AG04449 (cell line): ENCODE measurements around the gene FLOT1.

Experiments used
- CTCF ChIA-PET: fragments of 350-600 bp; formaldehyde crosslinking; extraction: SDS; loops from one replicate; lab custom pipeline; 2021; ENCODE audit warnings: antibody characterized with exemption; lab: Yijun Ruan, JAX
- POLR2A ChIA-PET: fragments of 400-600, 350-600 bp; formaldehyde crosslinking; extraction: SDS; loops from one replicate; lab custom pipeline; 2020; ENCODE audit warnings: antibody characterized with exemption, inconsistent platforms; lab: Yijun Ruan, JAX
- DNase-seq: peaks from one replicate; pipeline ENCODE4 v3.0.0-alpha.2; 2010; ENCODE audit warnings: low read depth, low spot score
- H3K4me3 ChIP-seq: 2 replicates; pipeline ENCODE4 v1.5.1; 2011; ENCODE audit warnings: low read depth, mild to moderate bottlenecking, control low read depth, low read length
- TF ChIP-seq, protein P1 (sequence below): IDR thresholded peaks from one replicate; pipeline ENCODE4 v1.5.1; 2011; ENCODE audit warnings: mild to moderate bottlenecking, moderate library complexity, low read length, control low read depth, inconsistent platforms; ENCODE audit not compliant: insufficient read depth; ENCODE audit errors: missing control alignments

The FLOT1 gene

GRCh38 chr6:30686908-30687658 lies 55.4 kb downstream of the FLOT1 start:
- ChIA-PET CTCF (interaction anchor here (1.0 to 3.4 kb wide), 8 partner anchors 9 to 35 kb away, joined by 3 to 31 read pairs (median 8); partner anchors contain the start of genes DHX16 and MDC1), POLR2A (interaction anchor here (0.8 to 2.0 kb wide), 8 partner anchors 10 to 74 kb away, joined by 3 to 16 read pairs (median 4); partner anchors contain the start of gene MDC1)
- TF ChIP-seq, protein P1, sequence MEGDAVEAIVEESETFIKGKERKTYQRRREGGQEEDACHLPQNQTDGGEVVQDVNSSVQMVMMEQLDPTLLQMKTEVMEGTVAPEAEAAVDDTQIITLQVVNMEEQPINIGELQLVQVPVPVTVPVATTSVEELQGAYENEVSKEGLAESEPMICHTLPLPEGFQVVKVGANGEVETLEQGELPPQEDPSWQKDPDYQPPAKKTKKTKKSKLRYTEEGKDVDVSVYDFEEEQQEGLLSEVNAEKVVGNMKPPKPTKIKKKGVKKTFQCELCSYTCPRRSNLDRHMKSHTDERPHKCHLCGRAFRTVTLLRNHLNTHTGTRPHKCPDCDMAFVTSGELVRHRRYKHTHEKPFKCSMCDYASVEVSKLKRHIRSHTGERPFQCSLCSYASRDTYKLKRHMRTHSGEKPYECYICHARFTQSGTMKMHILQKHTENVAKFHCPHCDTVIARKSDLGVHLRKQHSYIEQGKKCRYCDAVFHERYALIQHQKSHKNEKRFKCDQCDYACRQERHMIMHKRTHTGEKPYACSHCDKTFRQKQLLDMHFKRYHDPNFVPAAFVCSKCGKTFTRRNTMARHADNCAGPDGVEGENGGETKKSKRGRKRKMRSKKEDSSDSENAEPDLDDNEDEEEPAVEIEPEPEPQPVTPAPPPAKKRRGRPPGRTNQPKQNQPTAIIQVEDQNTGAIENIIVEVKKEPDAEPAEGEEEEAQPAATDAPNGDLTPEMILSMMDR = no peak
- peak overlapping the region; percentile 89 for H3K4me3 ChIP-seq
- peak; percentile 69 for DNase-seq

- POLR2A ChIA-PET = interaction anchor here (2.5 kb wide), 1 partner anchor 36 kb away, joined by 15 read pairs; no protein-coding TSS in a partner anchor
- peak within 1 kb of the TSS; percentile 89 for H3K4me3 ChIP-seq
- CTCF ChIA-PET = interaction anchor here (0.8 to 17.5 kb wide), 4 partner anchors 14 to 196 kb away, joined by 3 to 504 read pairs (median 7); partner anchors contain the start of genes DHX16, MDC1 and TUBB
- TF ChIP-seq, protein P1 = no peak
- no peak for DNase-seq
Measured at GRCh38 chr6:30686009-30686907, 56.2 kb downstream of the FLOT1 start, which contains the start of gene PPP1R18. Gene PPP1R18, minus strand, starts transcription at chr6:30686645. Its CDS starts 627 bp downstream, at chr6:30686018.

GRCh38 chr6:30685157-30686008 lies 57.1 kb downstream of the FLOT1 start:
- CTCF ChIA-PET = interaction anchor here (0.8 to 17.5 kb wide), 8 partner anchors 9 to 401 kb away, joined by 3 to 504 read pairs (median 4); partner anchors contain the start of genes DHX16, MDC1 and TUBB
- POLR2A ChIA-PET = interaction anchor here (1.2 to 2.5 kb wide), 3 partner anchors 12 to 37 kb away, joined by 4 to 15 read pairs (median 5); partner anchors contain the start of genes DHX16 and MDC1
- TF ChIP-seq, protein P1 = peak; percentile 26
- peak overlapping the region; percentile 89 for H3K4me3 ChIP-seq
- DNase-seq = no peak

DNA sequence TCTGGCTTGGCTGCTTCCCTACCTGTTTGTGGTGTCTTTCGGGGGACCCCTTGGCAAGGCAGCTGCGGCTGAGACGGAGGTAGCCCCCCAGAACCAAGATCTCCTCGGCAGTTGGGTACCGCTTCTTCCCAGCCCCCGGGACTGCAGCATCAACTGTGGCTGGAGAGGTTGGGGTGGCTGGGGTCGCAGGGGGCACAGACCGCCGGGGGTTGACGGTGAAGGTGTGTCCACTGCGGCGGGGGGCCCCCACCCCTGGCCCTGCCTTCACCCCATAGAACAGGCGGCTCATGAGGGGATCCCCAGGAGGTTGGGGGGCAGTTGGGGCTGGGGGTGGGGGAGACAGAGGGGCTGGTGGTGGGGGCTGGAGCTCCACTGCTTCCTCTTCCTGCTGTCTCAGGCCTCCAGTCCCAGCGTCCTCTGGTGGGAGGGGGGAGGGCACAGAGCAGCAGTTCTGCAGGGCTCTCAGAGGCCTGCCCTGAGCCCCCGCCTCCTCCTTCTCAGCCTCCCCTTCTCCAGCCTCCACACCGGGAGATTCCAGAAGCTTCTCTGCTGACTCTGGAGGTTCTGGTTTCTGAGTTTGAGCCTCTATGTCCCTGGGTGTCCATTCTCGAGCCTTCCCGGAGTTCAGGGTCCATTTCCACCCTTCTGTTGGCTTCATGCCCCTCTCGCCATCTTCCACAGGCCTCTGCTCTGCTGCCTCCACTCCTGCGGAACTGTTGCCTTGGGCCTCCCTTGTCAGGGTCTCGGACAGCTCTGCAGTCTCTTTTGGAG lies 57.9 kb downstream of the FLOT1 start:
- H3K4me3 ChIP-seq = peak overlapping the region; percentile 89
- TF ChIP-seq, protein P1 = no peak
- ChIA-PET CTCF (interaction anchor here (1.0 to 17.5 kb wide), 7 partner anchors 8 to 401 kb away, joined by 3 to 504 read pairs (median 4); partner anchors contain the start of genes DHX16, MDC1 and TUBB), POLR2A (interaction anchor here (1.0 to 2.5 kb wide), 4 partner anchors 12 to 37 kb away, joined by 3 to 15 read pairs (median 4); partner anchors contain the start of genes DHX16 and MDC1)
- no peak for DNase-seq

DNA sequence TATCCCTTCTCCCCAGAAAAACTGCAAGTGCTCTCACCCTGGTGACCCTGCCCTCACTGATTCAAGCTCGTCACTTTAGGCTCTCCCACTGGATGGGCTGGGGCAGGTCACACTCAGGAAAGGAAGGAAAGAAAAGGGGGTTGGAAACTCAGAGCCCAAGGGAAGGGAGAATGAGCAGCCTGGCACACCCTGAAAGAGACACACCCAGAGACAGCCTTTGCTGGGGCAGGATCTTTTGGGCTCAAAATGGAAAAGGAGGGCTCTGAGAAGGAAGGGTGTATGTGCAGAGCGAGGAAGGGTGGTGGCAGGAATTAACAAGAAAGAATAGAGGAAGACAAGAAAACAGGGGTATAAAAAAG lies 58.5 kb downstream of the FLOT1 start:
- CTCF ChIA-PET = interaction anchor here (1.4 to 17.5 kb wide), 3 partner anchors 7 to 231 kb away, joined by 3 to 504 read pairs (median 4); partner anchors contain the start of genes MDC1 and TUBB
- H3K4me3 ChIP-seq = peak overlapping the region; percentile 89
- TF ChIP-seq, protein P1 = no peak
- no peak for DNase-seq
- POLR2A ChIA-PET = interaction anchor here (1.0 to 2.5 kb wide), 4 partner anchors 11 to 38 kb away, joined by 3 to 15 read pairs (median 4); partner anchors contain the start of genes DHX16 and MDC1
